Subcutaneous abdominal adipose tissue (tissue), 5 donors: Measurements from ENCODE around the gene IL1RAPL2.

ENCODE experiments used
- H3K27ac ChIP-seq: one replicate; pipeline ENCODE4 v1.7.0; 2013; ENCODE audit warnings: low read depth, mild to moderate bottlenecking, inconsistent platforms, low read length, moderate library complexity
- H3K27me3 ChIP-seq, 5 donors: one replicate each; pipeline ENCODE4 v1.7.0; 2013; ENCODE audit warnings: low read length in 5 of 5, inconsistent platforms in 1 of 5; ENCODE audit not compliant: control insufficient read depth in 5 of 5, insufficient read depth in 4 of 5
- H3K36me3 ChIP-seq, 5 donors: one replicate each; pipeline ENCODE4 v1.7.0; 2013; ENCODE audit warnings: low read length in 5 of 5; ENCODE audit not compliant: control insufficient read depth in 5 of 5, insufficient read depth in 5 of 5
- H3K4me1 ChIP-seq, 5 donors: one replicate each; pipeline ENCODE4 v1.7.0; 2013; ENCODE audit warnings: low read length in 5 of 5, mild to moderate bottlenecking in 3 of 5, moderate library complexity in 1 of 5; ENCODE audit not compliant: control insufficient read depth in 5 of 5, insufficient read depth in 5 of 5
- H3K4me3 ChIP-seq, 5 donors: one replicate each; pipeline ENCODE4 v1.7.0; 2013; ENCODE audit warnings: low read length in 5 of 5, low read depth in 1 of 5
- H3K9ac ChIP-seq, 5 donors: one replicate each; pipeline ENCODE4 v1.7.0; 2013; ENCODE audit warnings: low read length in 5 of 5, mild to moderate bottlenecking in 4 of 5, moderate library complexity in 3 of 5
- H3K9me3 ChIP-seq, 5 donors: one replicate each; pipeline ENCODE4 v1.7.0; 2013; ENCODE audit warnings: low read length in 5 of 5; ENCODE audit not compliant: control insufficient read depth in 5 of 5
- donor health status: healthy.
- donor health status: healthy.
- donor health status: healthy.
- donor health status: healthy.
- donor health status: healthy.

IL1RAPL2 gene

DNA sequence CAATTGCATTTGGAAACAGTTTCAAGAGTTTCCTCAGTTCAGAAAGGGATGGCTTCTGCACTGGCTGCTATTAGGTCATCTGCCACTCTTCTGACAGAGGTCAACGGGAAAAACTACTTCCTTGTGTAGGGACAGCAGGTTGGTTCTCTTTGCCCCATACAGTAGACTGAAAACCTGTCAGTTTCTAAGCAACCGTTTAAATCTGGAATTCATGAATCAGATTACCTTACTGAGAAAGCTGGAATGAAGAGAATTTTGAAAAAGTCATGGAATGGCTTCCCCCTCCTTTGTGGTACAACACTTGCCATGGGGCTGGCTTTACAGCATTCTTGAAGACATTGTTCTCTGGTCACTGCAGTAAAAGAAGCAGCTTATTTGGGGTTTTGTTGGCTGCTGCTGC, 240.3 kb downstream of the IL1RAPL2 start:
- Histone ChIP-seq H3K9ac (no peak overlapping the region), H3K4me1 (no peaks in the 10 kb centered on the region), H3K4me3 (no peak overlapping the region), H3K9me3 (peaks cover 0 to 5% (median 0%) of the 10 kb centered on the region in 5 donors), H3K27me3 (peaks cover 0 to 17% (median 10%) of the 10 kb centered on the region in 5 donors), H3K36me3 (no peaks in the 10 kb centered on the region), H3K27ac (no peak overlapping the region)

DNA sequence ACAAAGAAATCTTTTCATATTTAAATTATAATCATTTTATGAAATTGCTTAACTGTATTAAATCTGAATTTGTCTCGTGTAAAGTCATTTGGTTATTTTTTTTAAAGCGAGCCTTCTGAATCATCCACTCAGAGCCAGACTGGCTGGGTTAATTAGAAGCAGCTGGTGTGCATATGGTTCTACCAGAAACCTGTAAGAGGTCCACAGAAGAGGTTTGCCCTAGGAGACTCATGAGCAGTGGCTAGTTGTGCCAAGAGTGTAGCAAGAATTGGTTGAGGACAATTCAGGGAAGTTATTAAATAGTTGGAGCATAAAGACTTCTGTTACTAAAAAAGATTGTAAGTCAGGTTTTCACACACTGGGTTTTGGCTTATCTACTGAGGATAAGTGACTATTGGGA, 267.4 kb downstream of the IL1RAPL2 start:
- peaks cover 0 to 3% (median 0%) of the 10 kb centered on the region in 5 donors for H3K9me3 ChIP-seq
- H3K9ac ChIP-seq, result no peak overlapping the region
- H3K4me1 ChIP-seq, result no peaks in the 10 kb centered on the region
- peaks cover 0 to 3% (median 0%) of the 10 kb centered on the region in 5 donors for H3K27me3 ChIP-seq
- no peak overlapping the region for H3K27ac ChIP-seq
- no peak overlapping the region for H3K4me3 ChIP-seq
- no peaks in the 10 kb centered on the region for H3K36me3 ChIP-seq

DNA sequence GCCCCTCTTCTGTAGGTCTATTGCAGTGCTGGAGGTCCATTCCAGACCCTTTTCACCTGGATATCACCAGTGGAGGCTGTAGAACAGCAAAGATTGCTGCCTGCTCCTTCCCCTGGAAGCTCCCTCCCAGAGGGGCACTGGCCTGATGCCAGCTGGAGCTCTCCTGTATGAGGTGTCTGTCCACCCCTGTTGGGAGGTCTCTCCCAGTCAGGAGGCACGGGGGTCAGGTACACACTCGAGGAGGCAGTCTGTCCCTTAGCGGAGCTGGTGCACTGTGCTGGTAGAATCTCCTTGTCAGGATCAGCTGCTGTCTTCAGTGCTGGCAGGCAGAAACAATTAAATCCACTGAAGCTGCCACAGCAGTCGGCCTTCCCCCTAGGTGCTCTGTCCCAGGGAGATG, 276.6 kb downstream of the IL1RAPL2 start:
- Histone ChIP-seq H3K27me3 (peaks cover 0 to 6% (median 2%) of the 10 kb centered on the region in 5 donors), H3K9ac (no peak overlapping the region), H3K27ac (no peak overlapping the region), H3K9me3 (peaks cover 0 to 3% (median 0%) of the 10 kb centered on the region in 5 donors), H3K4me3 (no peak overlapping the region), H3K36me3 (no peaks in the 10 kb centered on the region), H3K4me1 (no peaks in the 10 kb centered on the region)

DNA sequence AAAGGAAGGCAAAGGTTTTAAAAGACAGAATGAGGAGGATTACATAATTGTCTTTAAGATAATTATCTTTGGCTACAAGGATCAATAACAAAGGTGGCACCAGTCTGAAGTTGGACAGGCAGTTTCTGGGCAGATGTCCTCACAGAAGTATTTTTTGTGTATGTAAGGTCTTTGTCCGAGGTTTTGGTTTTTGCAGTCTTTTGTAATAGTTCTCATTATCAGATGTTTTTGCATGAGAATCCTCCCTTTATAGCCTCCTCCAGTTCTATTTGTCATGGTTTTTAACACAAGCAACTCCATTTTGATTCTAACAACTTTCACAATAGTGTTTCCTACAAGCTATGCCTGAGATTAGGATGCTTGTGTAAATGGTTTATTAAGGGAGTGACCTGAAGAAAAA, 286.2 kb downstream of the IL1RAPL2 start:
- Histone ChIP-seq H3K9ac (no peak overlapping the region), H3K36me3 (no peaks in the 10 kb centered on the region), H3K27ac (no peak overlapping the region)

DNA sequence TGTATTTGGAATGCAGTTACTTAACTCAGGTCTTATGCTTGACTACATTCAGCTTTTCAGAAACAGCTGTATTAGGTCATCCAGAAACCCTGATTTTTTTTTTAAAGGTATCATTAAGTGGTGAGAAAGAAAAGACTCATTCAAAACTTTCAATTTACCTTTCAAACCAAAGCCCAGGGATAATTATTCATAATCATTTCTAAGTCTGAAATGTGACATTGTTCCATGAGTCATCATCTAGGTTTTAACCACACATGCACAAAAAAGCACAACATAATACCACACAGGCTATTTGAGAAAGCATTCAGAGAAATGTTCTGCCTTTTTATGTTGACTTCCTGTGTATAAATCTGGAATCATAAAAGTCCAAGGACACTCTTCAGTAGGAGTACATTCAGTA, 288.2 kb downstream of the IL1RAPL2 start:
- H3K9ac ChIP-seq, result no peak overlapping the region
- no peaks in the 10 kb centered on the region for H3K9me3 ChIP-seq
- no peak overlapping the region for H3K27ac ChIP-seq
- H3K4me1 ChIP-seq, result no peaks in the 10 kb centered on the region
- peaks cover 0 to 7% (median under 1%) of the 10 kb centered on the region in 5 donors for H3K27me3 ChIP-seq
- no peak overlapping the region for H3K4me3 ChIP-seq
- H3K36me3 ChIP-seq, result no peaks in the 10 kb centered on the region

More for the DNA sequence above, 286.2 kb downstream of the IL1RAPL2 start:
- no peaks in the 10 kb centered on the region for H3K9me3 ChIP-seq
- H3K4me3 ChIP-seq, result no peak overlapping the region
- H3K4me1 ChIP-seq, result no peaks in the 10 kb centered on the region
- H3K27me3 ChIP-seq, result peaks cover 0 to 7% (median 0%) of the 10 kb centered on the region in 5 donors

DNA sequence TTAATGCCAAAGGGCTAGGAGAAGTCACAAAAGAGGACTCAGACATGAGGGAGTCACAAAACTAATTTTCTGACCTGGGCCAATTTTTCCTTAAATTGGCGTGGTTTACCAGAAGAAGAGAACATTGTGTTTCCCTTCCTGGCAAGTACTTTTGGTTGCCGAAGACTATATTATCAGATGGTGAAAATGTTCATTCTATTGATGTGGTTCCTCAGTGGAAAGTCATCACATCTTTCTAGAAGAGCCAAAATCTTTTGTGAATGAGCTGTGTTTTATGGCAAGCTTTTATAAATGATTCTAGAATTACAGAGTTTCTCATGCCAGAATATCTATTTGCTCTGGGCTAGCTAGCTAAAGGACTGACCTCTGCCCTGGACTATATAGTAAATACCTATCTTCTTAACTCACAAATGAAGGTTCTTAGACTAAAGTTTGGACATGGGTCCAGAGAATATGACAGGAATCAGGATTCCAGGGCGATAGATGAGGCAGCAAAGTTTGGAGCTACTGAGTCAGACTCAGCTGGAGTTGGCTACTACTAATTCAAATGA, 288.9 kb downstream of the IL1RAPL2 start:
- H3K9me3 ChIP-seq, result no peaks in the 10 kb centered on the region
- no peak overlapping the region for H3K4me3 ChIP-seq
- no peaks in the 10 kb centered on the region for H3K36me3 ChIP-seq
- peaks cover 0 to 7% (median 2%) of the 10 kb centered on the region in 5 donors for H3K27me3 ChIP-seq
- H3K27ac ChIP-seq, result no peak overlapping the region
- no peaks in the 10 kb centered on the region for H3K4me1 ChIP-seq
- no peak overlapping the region for H3K9ac ChIP-seq

DNA sequence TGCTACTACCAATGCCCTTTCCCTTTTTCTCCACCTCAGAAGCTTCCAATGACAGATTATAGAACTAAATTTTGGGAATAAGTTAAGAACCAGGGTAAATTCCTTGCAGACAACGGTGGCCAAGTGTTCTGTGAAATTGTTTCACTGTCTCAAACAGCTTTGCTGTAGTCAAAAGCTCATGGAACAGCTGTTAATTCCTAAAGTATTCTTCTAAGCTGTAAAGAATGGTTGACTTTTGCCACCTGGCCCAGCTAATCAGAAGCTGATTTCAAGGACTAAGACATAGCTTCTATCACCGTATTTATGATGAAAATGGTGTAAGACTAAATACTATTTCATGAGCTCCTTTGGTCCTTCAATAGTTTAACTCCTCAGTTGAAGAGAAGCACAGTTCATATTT, 297.5 kb downstream of the IL1RAPL2 start:
- H3K4me3 ChIP-seq, result no peak overlapping the region
- H3K4me1 ChIP-seq, result no peaks in the 10 kb centered on the region
- no peak overlapping the region for H3K9ac ChIP-seq
- no peak overlapping the region for H3K27ac ChIP-seq
- peaks cover 0 to 6% (median 0%) of the 10 kb centered on the region in 5 donors for H3K27me3 ChIP-seq
- H3K9me3 ChIP-seq, result no peaks in the 10 kb centered on the region
- H3K36me3 ChIP-seq, result no peaks in the 10 kb centered on the region

DNA sequence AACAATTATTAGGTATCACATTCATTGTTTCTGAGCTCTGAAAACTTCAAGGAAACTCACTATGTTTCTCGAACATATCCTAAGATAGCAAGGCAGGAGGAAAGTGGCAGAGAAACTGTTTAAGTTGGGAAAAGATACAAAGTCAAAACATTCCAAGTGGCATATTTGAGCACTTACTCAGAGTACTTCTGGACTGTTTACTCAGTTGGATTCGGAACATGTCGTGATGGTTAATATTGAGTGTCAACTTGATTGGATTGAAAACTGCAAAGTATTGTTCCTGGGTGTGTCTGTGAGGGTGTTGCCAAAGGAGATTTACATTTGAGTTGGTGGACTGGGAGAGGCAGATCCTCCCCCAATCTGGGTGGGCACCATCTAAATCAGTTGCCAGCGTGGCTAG, 298.3 kb downstream of the IL1RAPL2 start:
- H3K36me3 ChIP-seq, result no peaks in the 10 kb centered on the region
- H3K9ac ChIP-seq, result no peak overlapping the region
- peaks cover 0 to 6% (median 0%) of the 10 kb centered on the region in 5 donors for H3K27me3 ChIP-seq
- H3K4me1 ChIP-seq, result no peaks in the 10 kb centered on the region
- H3K9me3 ChIP-seq, result no peaks in the 10 kb centered on the region
- no peak overlapping the region for H3K4me3 ChIP-seq
- no peak overlapping the region for H3K27ac ChIP-seq

DNA sequence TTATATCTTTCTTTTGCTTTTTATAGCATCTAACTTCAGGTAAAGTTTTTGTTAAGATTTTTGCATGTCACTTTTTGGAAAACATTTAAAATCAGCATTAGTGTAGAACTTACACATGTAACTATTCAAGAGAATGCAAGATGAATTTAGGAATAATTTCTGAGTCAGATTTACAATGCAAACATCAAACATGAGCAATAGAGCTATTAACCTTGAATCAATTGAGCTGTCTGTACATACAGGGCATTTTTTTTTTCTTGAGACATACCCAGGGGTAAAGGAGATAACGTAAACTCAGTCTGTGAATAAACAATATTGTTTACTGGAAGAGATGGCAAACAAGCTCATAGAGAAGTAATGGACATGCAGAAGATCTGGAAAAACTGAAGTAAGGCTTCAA, 311.5 kb downstream of the IL1RAPL2 start:
- Histone ChIP-seq H3K9me3 (no peaks in the 10 kb centered on the region), H3K4me1 (no peaks in the 10 kb centered on the region), H3K4me3 (no peak overlapping the region), H3K27me3 (peaks cover 0 to 8% (median 0%) of the 10 kb centered on the region in 5 donors), H3K27ac (no peak overlapping the region), H3K9ac (no peak overlapping the region), H3K36me3 (no peaks in the 10 kb centered on the region)

DNA sequence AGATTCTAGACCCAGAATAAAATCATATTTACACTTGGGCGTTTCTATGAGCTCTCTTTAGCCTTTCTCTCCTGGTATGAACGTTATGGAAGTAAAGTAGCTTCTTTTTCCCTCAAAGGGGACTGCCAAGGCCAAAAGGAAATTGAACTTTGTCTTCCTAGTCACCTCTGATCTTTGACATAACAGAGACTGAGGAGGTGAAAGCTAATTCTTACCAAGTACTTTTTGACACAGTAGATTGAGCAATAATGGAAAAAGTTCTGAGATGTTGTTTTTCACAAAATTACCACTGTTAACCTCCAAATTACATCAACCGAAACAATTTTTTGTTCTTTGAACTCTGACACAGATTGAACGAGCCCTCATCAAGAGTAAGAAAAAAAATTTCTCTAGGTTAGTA, 336.1 kb downstream of the IL1RAPL2 start:
- H3K27me3 ChIP-seq, result peaks cover 0 to 2% (median 0%) of the 10 kb centered on the region in 5 donors
- H3K27ac ChIP-seq, result no peak overlapping the region
- H3K36me3 ChIP-seq, result no peaks in the 10 kb centered on the region
- no peak overlapping the region for H3K4me3 ChIP-seq
- no peaks in the 10 kb centered on the region for H3K9me3 ChIP-seq
- H3K4me1 ChIP-seq, result no peaks in the 10 kb centered on the region
- H3K9ac ChIP-seq, result no peak overlapping the region
